ENCODE measurements around the gene RUFY2.
"Not testable (repeated sequence)": the region's sequence is repeated elsewhere in the genome, so short reads cannot be mapped to it uniquely, and the experiment has no call there.

The RUFY2 gene

GRCh38 chr10:68406815-68407548, at the start of gene RUFY2:
Gene RUFY2 (minus strand): TSS chr10:68407277. CDS start chr10:68407189, 88 bp downstream.
- DNase-seq = peak in 1 of 2 experiments; percentile 62

- not testable (repeated sequence) for DNase-seq
Measured at GRCh38 chr10:68449698-68450097, 42.6 kb upstream of the RUFY2 start.

GRCh38 chr10:68446179-68446578, 39.1 kb upstream of the RUFY2 start:
- no peak for DNase-seq

GRCh38 chr10:68442971-68443370, 35.9 kb upstream of the RUFY2 start:
- DNase-seq = no peak

- DNase-seq = no peak
Measured at GRCh38 chr10:68440898-68441297, 33.8 kb upstream of the RUFY2 start.

GRCh38 chr10:68435803-68436202, 28.7 kb upstream of the RUFY2 start:
- DNase-seq = no peak

- DNase-seq = no peak
Measured at GRCh38 chr10:68434657-68435056, 27.6 kb upstream of the RUFY2 start.

GRCh38 chr10:68428396-68429104, 21.5 kb upstream of the RUFY2 start:
- no peak for DNase-seq

- DNase-seq = no peak
Measured at GRCh38 chr10:68424454-68425014, 17.5 kb upstream of the RUFY2 start.

- no peak for DNase-seq
Measured at GRCh38 chr10:68423522-68423921, 16.4 kb upstream of the RUFY2 start.

GRCh38 chr10:68419376-68419775, 12.3 kb upstream of the RUFY2 start:
- no peak for DNase-seq

- no peak for DNase-seq
Measured at GRCh38 chr10:68408898-68409518, 1.9 kb upstream of the RUFY2 start.

GRCh38 chr10:68406111-68406814, 814 bp downstream of the RUFY2 start:
- DNase-seq = peak; percentile 42 to 48

GRCh38 chr10:68403701-68404100, 3.4 kb downstream of the RUFY2 start:
- no peak for DNase-seq

- DNase-seq = no peak
Measured at GRCh38 chr10:68402276-68402675, 4.8 kb downstream of the RUFY2 start.

- no peak for DNase-seq
Measured at GRCh38 chr10:68397005-68397404, 10.1 kb downstream of the RUFY2 start.

GRCh38 chr10:68385740-68386139, 21.3 kb downstream of the RUFY2 start:
- no peak for DNase-seq

- no peak for DNase-seq
Measured at GRCh38 chr10:68371604-68372003, 35.5 kb downstream of the RUFY2 start.

GRCh38 chr10:68367121-68367520, 40.0 kb downstream of the RUFY2 start:
- DNase-seq = no peak

GRCh38 chr10:68366600-68366999, 40.5 kb downstream of the RUFY2 start:
- no peak for DNase-seq

GRCh38 chr10:68365611-68366010, 41.5 kb downstream of the RUFY2 start:
- DNase-seq = no peak

- no peak for DNase-seq
Measured at GRCh38 chr10:68364101-68364886, 42.8 kb downstream of the RUFY2 start.
